IPS-15b (cell line): ENCODE measurements around the gene ZNF219.

Experiments used
- H3K27me3 ChIP-seq: one replicate; pipeline ENCODE4 v1.6.1; 2013; ENCODE audit warnings: low read length; ENCODE audit not compliant: control insufficient read depth, insufficient read depth
- H3K36me3 ChIP-seq: one replicate; pipeline ENCODE4 v1.6.1; 2013; ENCODE audit warnings: low read length; ENCODE audit not compliant: control insufficient read depth, insufficient read depth
- H3K4me1 ChIP-seq: one replicate; pipeline ENCODE4 v1.6.1; 2013; ENCODE audit warnings: mild to moderate bottlenecking, low read length; ENCODE audit not compliant: control insufficient read depth, insufficient read depth
- H3K4me3 ChIP-seq: one replicate; pipeline ENCODE4 v1.5.1; 2013; ENCODE audit warnings: low read depth, low read length
- H3K9ac ChIP-seq: one replicate; pipeline ENCODE4 v1.6.1; 2013; ENCODE audit warnings: low read depth, mild to moderate bottlenecking, low read length
- H3K9me3 ChIP-seq: one replicate; pipeline ENCODE4 v1.6.1; 2013; ENCODE audit warnings: mild to moderate bottlenecking, low read length; ENCODE audit not compliant: control insufficient read depth, insufficient read depth

The ZNF219 gene

GRCh38 chr14:21081521-21082142, 16.8 kb downstream of the ZNF219 start:
- Histone ChIP-seq H3K9me3 (no peaks in the 10 kb centered on the region), H3K4me3 (no peak overlapping the region), H3K4me1 (no peaks in the 10 kb centered on the region), H3K27me3 (no peaks in the 10 kb centered on the region), H3K9ac (no peak overlapping the region), H3K36me3 (peaks cover 19% of the 10 kb centered on the region)

GRCh38 chr14:21078726-21079125, 19.7 kb downstream of the ZNF219 start:
- Histone ChIP-seq H3K27me3 (no peaks in the 10 kb centered on the region), H3K4me1 (no peaks in the 10 kb centered on the region), H3K36me3 (peaks cover 24% of the 10 kb centered on the region), H3K9me3 (no peaks in the 10 kb centered on the region), H3K9ac (no peak overlapping the region), H3K4me3 (no peak overlapping the region)

- Histone ChIP-seq H3K4me1 (no peaks in the 10 kb centered on the region), H3K36me3 (peaks cover 24% of the 10 kb centered on the region), H3K4me3 (no peak overlapping the region), H3K27me3 (peaks cover 1% of the 10 kb centered on the region), H3K9ac (no peak overlapping the region), H3K9me3 (no peaks in the 10 kb centered on the region)
These were observed 20.2 kb downstream of the ZNF219 start for GRCh38 chr14:21078287-21078686.

- peaks cover 7% of the 10 kb centered on the region for H3K27me3 ChIP-seq
- H3K9ac ChIP-seq = no peak overlapping the region
- H3K4me1 ChIP-seq = no peaks in the 10 kb centered on the region
- H3K9me3 ChIP-seq = no peaks in the 10 kb centered on the region
- peaks cover 24% of the 10 kb centered on the region for H3K36me3 ChIP-seq
- no peak overlapping the region for H3K4me3 ChIP-seq
These were observed 20.8 kb downstream of the ZNF219 start for GRCh38 chr14:21077672-21078071.

- H3K4me3 ChIP-seq = no peak overlapping the region
- peaks cover 19% of the 10 kb centered on the region for H3K36me3 ChIP-seq
- no peak overlapping the region for H3K9ac ChIP-seq
- peaks cover 17% of the 10 kb centered on the region for H3K27me3 ChIP-seq
- no peaks in the 10 kb centered on the region for H3K9me3 ChIP-seq
- peaks cover 8% of the 10 kb centered on the region for H3K4me1 ChIP-seq
These were observed 22.6 kb downstream of the ZNF219 start for GRCh38 chr14:21075719-21076437.

GRCh38 chr14:21074398-21075272, 23.8 kb downstream of the ZNF219 start:
- Histone ChIP-seq H3K36me3 (peaks cover 16% of the 10 kb centered on the region), H3K4me1 (peaks cover 8% of the 10 kb centered on the region), H3K9ac (no peak overlapping the region), H3K27me3 (peaks cover 17% of the 10 kb centered on the region), H3K9me3 (no peaks in the 10 kb centered on the region), H3K4me3 (no peak overlapping the region)

GRCh38 chr14:21073921-21074320, 24.5 kb downstream of the ZNF219 start:
- Histone ChIP-seq H3K27me3 (peaks cover 17% of the 10 kb centered on the region), H3K4me1 (peaks cover 8% of the 10 kb centered on the region), H3K9me3 (no peaks in the 10 kb centered on the region), H3K9ac (no peak overlapping the region), H3K36me3 (peaks cover 12% of the 10 kb centered on the region), H3K4me3 (no peak overlapping the region)

GRCh38 chr14:21072781-21073339, 25.6 kb downstream of the ZNF219 start:
- no peaks in the 10 kb centered on the region for H3K9me3 ChIP-seq
- peaks cover 26% of the 10 kb centered on the region for H3K27me3 ChIP-seq
- H3K4me1 ChIP-seq = peaks cover 8% of the 10 kb centered on the region
- H3K4me3 ChIP-seq = no peak overlapping the region
- peaks cover 12% of the 10 kb centered on the region for H3K36me3 ChIP-seq
- no peak overlapping the region for H3K9ac ChIP-seq

- no peaks in the 10 kb centered on the region for H3K9me3 ChIP-seq
- H3K36me3 ChIP-seq = peaks cover 12% of the 10 kb centered on the region
- H3K27me3 ChIP-seq = peaks cover 34% of the 10 kb centered on the region
- peak overlapping the region; percentile 84 for H3K4me3 ChIP-seq
- peaks cover 8% of the 10 kb centered on the region for H3K4me1 ChIP-seq
- H3K9ac ChIP-seq = peak overlapping the region; percentile 24
These were observed 26.4 kb downstream of the ZNF219 start for GRCh38 chr14:21072031-21072473.

- peaks cover 11% of the 10 kb centered on the region for H3K36me3 ChIP-seq
- peaks cover 37% of the 10 kb centered on the region for H3K27me3 ChIP-seq
- peak overlapping the region; percentile 84 for H3K4me3 ChIP-seq
- no peaks in the 10 kb centered on the region for H3K9me3 ChIP-seq
- peak overlapping the region; percentile 71 for H3K9ac ChIP-seq
- peaks cover 8% of the 10 kb centered on the region for H3K4me1 ChIP-seq
These were observed 27.0 kb downstream of the ZNF219 start for GRCh38 chr14:21071225-21072030.
